Measurements from ENCODE around the gene EXOC4. TPM values are rescaled to one million over a fixed set of nuclear protein-coding genes. Genes with fewer than 3 reads are reported as not detected.

The EXOC4 gene
- total RNA-seq, 1 experiment from 2014 or later = 66.2 TPM

- Histone ChIP-seq H3K9me3 (no peaks in the 10 kb centered on the region), H3K27me3 (replicated peaks; ENCODE audit: control insufficient read depth, insufficient read depth, low read length) (no peaks in the 10 kb centered on the region), H3K4me1 (no peaks in the 10 kb centered on the region), H3K36me3 (ENCODE audit: control insufficient read depth, insufficient read depth, low read length) (no peaks in the 10 kb centered on the region), H3K4me3 (ENCODE audit: low read depth, low read length) (no peak overlapping the region)
- ChIA-PET CTCF (no interaction called here), POLR2A (no interaction called here)
- Mint-ChIP-seq H3K36me3 (ENCODE audit: insufficient read depth, unreplicated experiment) (no peaks in the 10 kb centered on the region), H3K4me3 (ENCODE audit: unreplicated experiment) (no peak overlapping the region), H3K9me3 (ENCODE audit: unreplicated experiment) (no peaks in the 10 kb centered on the region), H3K4me1 (ENCODE audit: low read depth, unreplicated experiment) (no peaks in the 10 kb centered on the region), H3K27ac (ENCODE audit: unreplicated experiment) (no peak overlapping the region), H3K27me3 (ENCODE audit: insufficient read depth, unreplicated experiment) (no peaks in the 10 kb centered on the region)
- intact Hi-C loops (cut with micrococcal nuclease; ENCODE audit: unreplicated experiment) = no loop called here
- no peak for DNase-seq
- TF ChIP-seq CTCF (IDR thresholded peaks at IDR 0.05; ENCODE audit: insufficient read depth in 1 of 2, low read depth in 1 of 2, low read length in 1 of 2, severe bottlenecking in 1 of 2, unreplicated experiment in 1 of 2) = no peak
- BruUV-seq (replicated peaks) = no TSS peak
These were observed 376.8 kb downstream of the EXOC4 start for GRCh38 chr7:133629701-133630100.

DNA sequence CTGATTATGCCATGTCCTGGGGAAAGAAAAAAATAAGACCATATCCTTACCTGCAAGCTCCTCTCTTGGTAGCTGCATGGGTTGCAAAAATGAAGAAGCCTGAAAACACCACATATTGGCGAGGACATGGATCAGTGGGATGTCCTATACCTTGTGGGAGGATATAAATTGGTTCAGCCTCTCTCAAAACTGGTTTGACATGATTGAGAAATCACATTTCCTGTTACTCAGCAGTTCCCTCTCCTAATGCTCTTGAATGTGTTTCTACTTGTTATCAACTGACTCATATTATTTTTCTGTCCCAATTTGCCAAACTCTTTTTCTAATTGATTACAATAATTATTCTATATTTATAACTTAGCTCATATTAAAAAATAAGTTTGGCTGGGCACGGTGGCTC, 380.2 kb downstream of the EXOC4 start:
- no TSS peak for BruUV-seq (replicated peaks)
- Histone ChIP-seq H3K36me3 (ENCODE audit: control insufficient read depth, insufficient read depth, low read length) (no peaks in the 10 kb centered on the region), H3K4me1 (no peaks in the 10 kb centered on the region), H3K9me3 (no peaks in the 10 kb centered on the region), H3K27me3 (replicated peaks; ENCODE audit: control insufficient read depth, insufficient read depth, low read length) (no peaks in the 10 kb centered on the region), H3K4me3 (ENCODE audit: low read depth, low read length) (no peak overlapping the region)
- intact Hi-C loops (cut with micrococcal nuclease; ENCODE audit: unreplicated experiment) = no loop called here
- Mint-ChIP-seq H3K27me3 (ENCODE audit: insufficient read depth, unreplicated experiment) (no peaks in the 10 kb centered on the region), H3K27ac (ENCODE audit: unreplicated experiment) (no peak overlapping the region), H3K4me1 (ENCODE audit: low read depth, unreplicated experiment) (no peaks in the 10 kb centered on the region), H3K9me3 (ENCODE audit: unreplicated experiment) (no peaks in the 10 kb centered on the region), H3K36me3 (ENCODE audit: insufficient read depth, unreplicated experiment) (no peaks in the 10 kb centered on the region), H3K4me3 (ENCODE audit: unreplicated experiment) (no peak overlapping the region)
- ChIA-PET CTCF (no interaction called here), POLR2A (no interaction called here)
- TF ChIP-seq CTCF (IDR thresholded peaks at IDR 0.05; ENCODE audit: insufficient read depth in 1 of 2, low read depth in 1 of 2, low read length in 1 of 2, severe bottlenecking in 1 of 2, unreplicated experiment in 1 of 2) = no peak
- DNase-seq = no peak

GRCh38 chr7:133635541-133635940, 382.7 kb downstream of the EXOC4 start:
- DNase-seq = no peak
- intact Hi-C loops (cut with micrococcal nuclease; ENCODE audit: unreplicated experiment) = no loop called here
- Mint-ChIP-seq H3K36me3 (ENCODE audit: insufficient read depth, unreplicated experiment) (no peaks in the 10 kb centered on the region), H3K27ac (ENCODE audit: unreplicated experiment) (no peak overlapping the region), H3K27me3 (ENCODE audit: insufficient read depth, unreplicated experiment) (no peaks in the 10 kb centered on the region), H3K4me1 (ENCODE audit: low read depth, unreplicated experiment) (no peaks in the 10 kb centered on the region), H3K9me3 (ENCODE audit: unreplicated experiment) (no peaks in the 10 kb centered on the region), H3K4me3 (ENCODE audit: unreplicated experiment) (no peak overlapping the region)
- no peak for TF ChIP-seq CTCF (IDR thresholded peaks at IDR 0.05; ENCODE audit: insufficient read depth in 1 of 2, low read depth in 1 of 2, low read length in 1 of 2, severe bottlenecking in 1 of 2, unreplicated experiment in 1 of 2)
- Histone ChIP-seq H3K27me3 (replicated peaks; ENCODE audit: control insufficient read depth, insufficient read depth, low read length) (no peaks in the 10 kb centered on the region), H3K4me3 (ENCODE audit: low read depth, low read length) (no peak overlapping the region), H3K9me3 (no peaks in the 10 kb centered on the region), H3K36me3 (ENCODE audit: control insufficient read depth, insufficient read depth, low read length) (no peaks in the 10 kb centered on the region), H3K4me1 (no peaks in the 10 kb centered on the region)
- BruUV-seq (replicated peaks) = no TSS peak
- ChIA-PET POLR2A (no interaction called here), CTCF (no interaction called here)
